OCI-LY3 (cell line): Measurements from ENCODE around the gene GPNMB.

Experiments
- EZH2phosphoT487 ChIP-seq: fragments of 200-600 bp; shearing (Covaris generic); IDR thresholded peaks from 2 replicates; pipeline ENCODE4 v1.6.1; 2018; ENCODE audit warnings: antibody characterized with exemption, mixed run types, low read depth
- TF ChIP-seq, protein P1 (sequence below): fragments of 200-600, 300-600 bp; sonication (generic); IDR thresholded peaks from 2 replicates; pipeline ENCODE4 v1.5.1; 2014; ENCODE audit warnings: antibody characterized with exemption, low read length, low read depth

DNA sequence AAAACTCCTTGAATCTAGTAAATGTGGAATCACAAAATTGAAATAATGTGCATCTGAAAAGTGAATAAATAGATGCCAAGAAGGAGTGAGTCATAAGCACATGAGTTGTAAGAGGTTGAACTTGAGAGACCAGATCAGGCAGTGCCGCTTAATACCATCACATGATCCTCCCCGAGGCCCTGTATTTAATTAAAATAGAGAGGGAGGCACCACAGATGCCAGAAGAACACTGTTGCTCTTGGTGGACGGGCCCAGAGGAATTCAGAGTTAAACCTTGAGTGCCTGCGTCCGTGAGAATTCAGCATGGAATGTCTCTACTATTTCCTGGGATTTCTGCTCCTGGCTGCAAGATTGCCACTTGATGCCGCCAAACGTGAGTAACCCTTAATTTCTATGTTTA is at the start of gene GPNMB:
- TF ChIP-seq, protein P1, sequence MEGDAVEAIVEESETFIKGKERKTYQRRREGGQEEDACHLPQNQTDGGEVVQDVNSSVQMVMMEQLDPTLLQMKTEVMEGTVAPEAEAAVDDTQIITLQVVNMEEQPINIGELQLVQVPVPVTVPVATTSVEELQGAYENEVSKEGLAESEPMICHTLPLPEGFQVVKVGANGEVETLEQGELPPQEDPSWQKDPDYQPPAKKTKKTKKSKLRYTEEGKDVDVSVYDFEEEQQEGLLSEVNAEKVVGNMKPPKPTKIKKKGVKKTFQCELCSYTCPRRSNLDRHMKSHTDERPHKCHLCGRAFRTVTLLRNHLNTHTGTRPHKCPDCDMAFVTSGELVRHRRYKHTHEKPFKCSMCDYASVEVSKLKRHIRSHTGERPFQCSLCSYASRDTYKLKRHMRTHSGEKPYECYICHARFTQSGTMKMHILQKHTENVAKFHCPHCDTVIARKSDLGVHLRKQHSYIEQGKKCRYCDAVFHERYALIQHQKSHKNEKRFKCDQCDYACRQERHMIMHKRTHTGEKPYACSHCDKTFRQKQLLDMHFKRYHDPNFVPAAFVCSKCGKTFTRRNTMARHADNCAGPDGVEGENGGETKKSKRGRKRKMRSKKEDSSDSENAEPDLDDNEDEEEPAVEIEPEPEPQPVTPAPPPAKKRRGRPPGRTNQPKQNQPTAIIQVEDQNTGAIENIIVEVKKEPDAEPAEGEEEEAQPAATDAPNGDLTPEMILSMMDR = no peak
- no peak for TF ChIP-seq EZH2phosphoT487
